RWPE2 (cell line): ENCODE data around the gene BLOC1S2.

Experiments
- ATAC-seq: fragments of 200-7000 bp; cut with Tn5 transposase; 3 replicates; pipeline ENCODE4 v1.9.1; 2021; ENCODE audit warnings: low read depth
- DNase-seq: peaks from one replicate; pipeline ENCODE4 v3.0.0-alpha.2; 2020; ENCODE audit warnings: low spot score
- H3K27ac ChIP-seq: fragments of 450-650 bp; 2 replicates; pipeline ENCODE4 v1.5.1; 2017; ENCODE audit warnings: mild to moderate bottlenecking; ENCODE audit not compliant: poor library complexity, severe bottlenecking
- H3K27me3 ChIP-seq: fragments of 250-450 bp; sonication (Bioruptor Pico); 2 replicates; pipeline ENCODE4 v1.5.1; 2021; ENCODE audit warnings: mild to moderate bottlenecking, moderate library complexity; ENCODE audit not compliant: insufficient read depth, poor library complexity, severe bottlenecking
- H3K36me3 ChIP-seq: fragments of 250-450 bp; sonication (Bioruptor Pico); 2 replicates; pipeline ENCODE4 v1.5.1; 2020; ENCODE audit warnings: low read depth, mild to moderate bottlenecking, moderate library complexity
- H3K4me1 ChIP-seq: fragments of 250-450 bp; sonication (Bioruptor Pico); 2 replicates; pipeline ENCODE4 v1.5.1; 2021; ENCODE audit warnings: mild to moderate bottlenecking, moderate library complexity; ENCODE audit not compliant: insufficient read depth, poor library complexity, severe bottlenecking
- H3K4me3 ChIP-seq: fragments of 250-450 bp; sonication (Bioruptor Pico); 2 replicates; pipeline ENCODE4 v1.5.1; 2021; ENCODE audit warnings: mild to moderate bottlenecking, moderate library complexity; ENCODE audit not compliant: severe bottlenecking
- H3K9me3 ChIP-seq: fragments of 250-450 bp; sonication (Bioruptor Pico); 2 replicates; pipeline ENCODE4 v1.5.1; 2021; ENCODE audit warnings: mild to moderate bottlenecking, moderate library complexity; ENCODE audit not compliant: severe bottlenecking
- CTCF ChIP-seq: fragments of 450-650 bp; IDR thresholded peaks from one replicate; pipeline ENCODE4 v1.5.1; 2017; ENCODE audit warnings: mild to moderate bottlenecking, moderate library complexity; ENCODE audit not compliant: poor library complexity, severe bottlenecking

BLOC1S2 gene

DNA sequence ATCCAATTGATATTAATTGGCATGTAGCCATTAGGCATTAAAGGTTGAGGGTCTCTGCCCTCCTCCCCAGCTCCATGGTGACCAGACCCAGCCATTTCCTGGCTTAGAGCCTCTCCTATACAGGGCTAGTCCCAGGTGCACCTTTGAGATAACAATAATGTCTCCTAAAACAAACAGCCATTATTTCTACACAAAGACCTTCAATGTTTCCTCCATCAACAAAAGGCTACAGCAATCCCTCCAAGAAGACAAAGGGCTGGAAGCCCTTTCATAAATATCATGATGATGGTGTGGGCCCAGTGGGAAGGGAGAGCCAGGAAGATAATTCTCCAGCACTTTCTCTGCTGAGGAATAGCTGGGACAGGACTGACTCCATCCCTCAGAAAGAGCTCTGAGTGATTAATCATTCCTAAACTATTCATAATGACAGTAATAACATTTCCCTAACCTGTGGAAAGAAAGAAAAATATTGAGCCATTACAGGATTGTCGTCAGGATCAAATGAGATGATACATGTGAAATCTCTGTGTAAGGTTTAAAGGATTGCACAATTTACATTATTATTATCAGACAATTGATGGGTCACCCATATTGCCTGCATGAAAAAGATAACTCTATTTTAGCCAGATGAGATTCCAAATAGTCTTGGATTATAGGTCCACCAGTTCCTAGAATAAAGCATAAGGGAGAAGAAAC, 33.4 kb upstream of the BLOC1S2 start:
- DNase-seq (no peak), ATAC-seq (peak; percentile 38; the same call in 1 of the 3 replicates)
- H3K27ac ChIP-seq, result no peak overlapping the region
- no peaks in the 10 kb centered on the region for H3K27me3 ChIP-seq
- no peaks in the 10 kb centered on the region for H3K9me3 ChIP-seq
- no peaks in the 10 kb centered on the region for H3K4me1 ChIP-seq
- TF ChIP-seq CTCF, result no peak
- no peak overlapping the region for H3K4me3 ChIP-seq
- no peaks in the 10 kb centered on the region for H3K36me3 ChIP-seq

GRCh38 chr10:100318207-100318606, 31.7 kb upstream of the BLOC1S2 start:
- no peak overlapping the region for H3K27ac ChIP-seq
- no peak overlapping the region for H3K4me3 ChIP-seq
- ATAC-seq, result peak; percentile 21; the same call in 1 of the 3 replicates
- no peaks in the 10 kb centered on the region for H3K9me3 ChIP-seq
- no peaks in the 10 kb centered on the region for H3K36me3 ChIP-seq
- H3K4me1 ChIP-seq, result no peaks in the 10 kb centered on the region
- TF ChIP-seq CTCF, result no peak
- DNase-seq, result no peak
- H3K27me3 ChIP-seq, result no peaks in the 10 kb centered on the region

DNA sequence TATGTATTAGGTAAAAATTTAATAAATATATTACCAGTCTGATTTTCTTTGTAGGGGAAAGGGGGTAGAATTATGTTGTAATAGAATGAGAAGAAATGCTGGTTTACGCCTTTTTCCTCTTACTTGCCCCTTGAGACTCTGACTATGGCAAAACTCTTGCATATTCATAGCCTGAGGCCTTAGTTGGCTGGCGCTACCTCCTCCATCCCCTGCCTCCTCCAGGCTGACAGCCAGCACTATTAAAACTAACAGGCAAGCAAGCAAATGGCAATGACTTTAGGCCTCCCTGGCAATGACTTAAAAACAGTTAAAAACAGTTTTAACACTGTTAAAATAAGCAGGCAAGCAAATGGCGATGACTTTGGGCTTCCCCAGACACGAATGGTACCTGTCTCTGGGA, 29.1 kb upstream of the BLOC1S2 start:
- Histone ChIP-seq H3K4me3 (no peak overlapping the region), H3K9me3 (no peaks in the 10 kb centered on the region), H3K27ac (no peak overlapping the region), H3K27me3 (no peaks in the 10 kb centered on the region), H3K36me3 (no peaks in the 10 kb centered on the region), H3K4me1 (no peaks in the 10 kb centered on the region)
- no peak for ATAC-seq
- no peak for TF ChIP-seq CTCF
- no peak for DNase-seq

DNA sequence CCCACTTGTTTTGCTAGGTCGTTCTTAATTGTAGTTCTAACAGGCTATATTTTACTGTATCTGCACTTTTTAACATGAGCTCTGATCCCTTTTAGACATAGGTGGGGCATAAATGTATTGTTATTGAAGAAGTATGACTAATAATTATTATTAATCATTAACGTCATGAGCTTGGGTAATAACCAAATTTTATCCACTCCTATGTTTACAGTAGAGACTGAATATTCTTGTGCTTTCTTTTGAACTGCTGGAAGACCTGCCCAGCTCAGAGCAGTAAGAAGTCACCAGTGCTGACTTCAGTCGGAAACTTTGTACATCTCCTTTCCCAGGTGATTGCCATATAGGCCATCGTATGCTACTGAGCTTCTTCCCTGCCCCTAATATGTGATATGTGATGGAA, 24.8 kb upstream of the BLOC1S2 start:
- Histone ChIP-seq H3K27ac (no peak overlapping the region), H3K36me3 (no peaks in the 10 kb centered on the region), H3K4me3 (no peak overlapping the region), H3K4me1 (no peaks in the 10 kb centered on the region), H3K9me3 (no peaks in the 10 kb centered on the region), H3K27me3 (no peaks in the 10 kb centered on the region)
- no peak for DNase-seq
- TF ChIP-seq CTCF, result no peak
- no peak for ATAC-seq

- H3K27me3 ChIP-seq, result no peaks in the 10 kb centered on the region
- ATAC-seq (no peak; the same call in 2 of the 3 replicates), DNase-seq (no peak)
- H3K36me3 ChIP-seq, result no peaks in the 10 kb centered on the region
- H3K4me1 ChIP-seq, result no peaks in the 10 kb centered on the region
- H3K4me3 ChIP-seq, result no peak overlapping the region
- no peak overlapping the region for H3K27ac ChIP-seq
- no peaks in the 10 kb centered on the region for H3K9me3 ChIP-seq
- TF ChIP-seq CTCF, result no peak
These were observed 21.2 kb upstream of the BLOC1S2 start for GRCh38 chr10:100307684-100308083.
